Heart left ventricle (tissue), 16 donors: Measurements from ENCODE around the gene LAG3. TPM values are rescaled to one million over a fixed set of nuclear protein-coding genes. Genes with fewer than 3 reads are reported as not detected.

Experiments
- ATAC-seq, 4 donors: fragments of 200-7000 bp; cut with Tn5 transposase; one replicate each; pipeline ENCODE4 v1.9.1; 2020 to 2022; ENCODE audit warnings: moderate library complexity in 4 of 4, mild to moderate bottlenecking in 3 of 4, moderate number of reproducible peaks in 1 of 4
- DNase-seq, 5 donors: peaks; one replicate each; pipeline ENCODE4 v3.0.0-alpha.2; 2020
- H3K27ac ChIP-seq, 12 donors: fragments of 200-600 bp; sonication (generic) in 4 of 12; one replicate each; pipeline versions ENCODE4 v1.5.0 to v1.8.0; 2016 to 2022; ENCODE audit warnings: mild to moderate bottlenecking in 2 of 12
- H3K27me3 ChIP-seq, 9 donors: fragments of 200-600 bp; sonication (generic) in 2 of 9; one replicate each; pipeline versions ENCODE4 v1.5.1 to v1.8.0; 2016 to 2022; ENCODE audit warnings: mild to moderate bottlenecking in 3 of 9
- H3K36me3 ChIP-seq, 9 donors: fragments of 200-600 bp; sonication (generic) in 2 of 9; one replicate each; pipeline versions ENCODE4 v1.5.0 to v1.8.0; 2018 to 2022; ENCODE audit warnings: mild to moderate bottlenecking in 2 of 9
- H3K4me1 ChIP-seq, 12 donors: fragments of 200-600 bp; sonication (generic) in 4 of 12; one replicate each; pipeline versions ENCODE4 v1.5.0 to v1.8.0; 2016 to 2022; ENCODE audit warnings: mild to moderate bottlenecking in 3 of 12
- H3K4me3 ChIP-seq, 12 donors: fragments of 200-600 bp; sonication (generic) in 4 of 12; one replicate each; pipeline versions ENCODE4 v1.5.0 to v1.8.0; 2017 to 2022; ENCODE audit warnings: mild to moderate bottlenecking in 9 of 12, moderate library complexity in 4 of 12
- H3K9me3 ChIP-seq, 12 donors: fragments of 200-600 bp; sonication (generic) in 4 of 12; one replicate each; pipeline versions ENCODE4 v1.5.0 to v1.8.0; 2016 to 2022; ENCODE audit warnings: mild to moderate bottlenecking in 1 of 12
- CTCF ChIP-seq, 12 donors: fragments of 200-600 bp; sonication (generic) in 4 of 12; IDR thresholded peaks; one replicate each; pipeline versions ENCODE4 v1.5.0 to v1.8.0; 2018 to 2022; ENCODE audit warnings: antibody characterized with exemption in 12 of 12, mild to moderate bottlenecking in 5 of 12
- POLR2A ChIP-seq, 2 donors: fragments of 450-650 bp; IDR thresholded peaks; one replicate each; pipeline ENCODE4 v1.6.1; 2017; ENCODE audit warnings: antibody characterized with exemption in 2 of 2, mild to moderate bottlenecking in 2 of 2, moderate library complexity in 2 of 2
- WGBS, 4 donors: extraction: QIAGEN DNeasy Blood & Tissue Kit in 2 of 4; methylation state at CpG; one replicate each; pipeline versions ENCODE4 v1.1.5 to v1.1.7; 2013 to 2018; 5-methylcytosine and 5-hydroxymethylcytosine counted together
- intact Hi-C, 10 donors: fragments of 100-400 bp; cut with DNase I; formaldehyde crosslinking; loops; one replicate each; pipeline versions ENCODE4 v1.11.1 to v1.14.2; 2022
- polyA plus RNA-seq, 2 donors: library from polyadenylated mRNA; stranded (reverse); fragments of 200-250 nt; gene quantifications; one replicate each; pipeline ENCODE4 v1.2.3, GENCODE V29; 2013
- total RNA-seq, 9 donors: library from RNA; depleted of rRNA in 2 of 9; stranded (reverse); fragments of >200 nt in 2 of 9; fragmentation: NEBNext Ultra II Directional in 3 of 9; extraction: Animal tissue kit (Norgen Biotek cat#: 25700) in 3 of 9; gene quantifications; one replicate each; pipeline versions ENCODE4 v1.1.0 to v1.2.4, GENCODE V29; 2016 to 2023
- donor health status: ischemic (EF 13 %, LVEDD 7.1; RV severe dilation, severe dysfunction).
- donor health status: healthy with polysubstance abuse.
- donor health status: DM: no; HTN: yes; CAD: no.
- donor health status: DM: no; HTN: no; CAD: no.
- donor health status: ischemic (EF 25% LVEDD 6.9; RV normal size, moderate dysfunction).
- donor health status: ischemic (EF 25% LVEDD 5.7; RV mildly dilated, moderate dysfunction).
- donor health status: healthy.
- donor health status: DM: yes; HTN: yes; CAD: no.
- donor health status: ischemic (EF 35%, LVEDD 5.7; RV mildly dilated, moderate dysfunction).
- donor health status: nonischemic (EF 11% LVEDD 7.7; RV severe dilation, severe dysfunction).
- donor health status: DM: yes; HTN: yes; CAD: no.
- donor health status: PGD.
- donor health status: ischemic (EF 29% LVEDD 5.4; RV normal size, mild dysfunction).
- donor health status: nonischemic (EF 23%, LVEDD 6.1; RV moderate dilation, normal function).

The LAG3 gene
- total and polyA plus RNA-seq, 11 donors: 0.03 to 1.5 (median 0.34) TPM; not detected in 4

GRCh38 chr12:6752921-6753771 is 19.2 kb upstream of the LAG3 start, which contains the start of gene MLF2:
Gene MLF2, minus strand, starts transcription at chr12:6753141. Its CDS starts 807 bp downstream, at chr12:6752334.
- Histone ChIP-seq H3K36me3 (peaks cover 0 to 40% (median 37%) of the 10 kb centered on the region in 9 donors), H3K27ac (peak within 1 kb of the TSS; percentile 94 to 100 (median 99)), H3K9me3 (no peaks in the 10 kb centered on the region), H3K4me1 (peaks cover 0 to 44% (median 15%) of the 10 kb centered on the region in 12 donors), H3K27me3 (no peaks in the 10 kb centered on the region), H3K4me3 (peak within 1 kb of the TSS; percentile 70 to 100 (median 84))
- peak; percentile 81 to 90 for TF ChIP-seq POLR2A (IDR thresholded peaks at IDR 0.05)
- peak in 9 of 12 donors; percentile 94 to 99 (median 97) for TF ChIP-seq CTCF (IDR thresholded peaks at IDR 0.05)
- DNase-seq (peak; percentile 99), ATAC-seq (peak; percentile 95 to 99 (median 98))
- WGBS, 4 donors: 0 to 1% (median 0%) methylated on average over 45 to 62 of the region's 62 CpGs
- intact Hi-C loops: loop anchor here in 9 of 10 donors (1.0 to 5.0 kb wide), 11 partner anchors 11 to 114 kb away; partner anchors contain the start of genes P3H3 (in 6 of the 9), PTMS (in 3 of the 9), TPI1 (in 2 of the 9) and COPS7A (in 1 of the 9)

GRCh38 chr12:6753772-6754356 is 18.5 kb upstream of the LAG3 start:
- H3K36me3 ChIP-seq: peaks cover 0 to 33% (median 30%) of the 10 kb centered on the region in 9 donors
- peaks cover 0 to 44% (median 15%) of the 10 kb centered on the region in 12 donors for H3K4me1 ChIP-seq
- H3K27me3 ChIP-seq: no peaks in the 10 kb centered on the region
- peak overlapping the region in 6 of 12 donors; percentile 76 to 98 (median 88) for H3K4me3 ChIP-seq
- no peaks in the 10 kb centered on the region for H3K9me3 ChIP-seq
- TF ChIP-seq CTCF (IDR thresholded peaks at IDR 0.05) (peak in 5 of 12 donors; percentile 18 to 97 (median 96)), POLR2A (IDR thresholded peaks at IDR 0.05) (no peak)
- ATAC-seq: no peak
- WGBS, 4 donors: 0 to 2% (median 1%) methylated on average over 7 of the region's 7 CpGs
- peak in 2 of 5 donors; percentile 48 to 50 for DNase-seq
- intact Hi-C loops: loop anchor here in 9 of 10 donors (1.0 to 5.0 kb wide), 12 partner anchors 10 to 113 kb away; partner anchors contain the start of genes P3H3 (in 6 of the 9), PTMS (in 3 of the 9), TPI1 (in 2 of the 9) and COPS7A (in 1 of the 9)
- H3K27ac ChIP-seq: peak overlapping the region; percentile 57 to 100 (median 99)

- intact Hi-C loops: loop anchor here in 8 of 10 donors (1.0 to 5.0 kb wide), 5 partner anchors 24 to 113 kb away; partner anchors contain the start of genes P3H3 (in 6 of the 8), TPI1 (in 2 of the 8) and GPR162 (in 1 of the 8)
- Histone ChIP-seq H3K4me3 (no peak overlapping the region), H3K27me3 (no peaks in the 10 kb centered on the region), H3K27ac (peak overlapping the region in 10 of 12 donors; percentile 18 to 100 (median 99)), H3K36me3 (peaks cover 0 to 28% (median 24%) of the 10 kb centered on the region in 9 donors), H3K4me1 (peaks cover 0 to 44% (median 15%) of the 10 kb centered on the region in 12 donors), H3K9me3 (no peaks in the 10 kb centered on the region)
- ATAC-seq (no peak), DNase-seq (peak in 1 of 5 donors; percentile 23)
- TF ChIP-seq CTCF (IDR thresholded peaks at IDR 0.05): no peak
- TF ChIP-seq POLR2A (IDR thresholded peaks at IDR 0.05): no peak
- 91 to 97% (median 94%) methylated on average over 2 of the region's 2 CpGs for WGBS, 4 donors
Measured at GRCh38 chr12:6754411-6754810, 17.9 kb upstream of the LAG3 start.
